Activated CD4-positive, alpha-beta T cell treated with anti-CD3 and anti-CD28 coated beads, Interleukin-2, Interleukin-4, amounts not matched to agents 100 ng/mL and 50 ng/mL, durations not matched to agents 16 hours and 8 hours (primary cell): Measurements from ENCODE around the gene TFIP11.

ENCODE experiments used
- DNase-seq: peaks from one replicate; pipeline ENCODE4 v3.0.0-alpha.2; 2020; ENCODE audit warnings: low spot score

The TFIP11 gene

GRCh38 chr22:26447584-26448329 is 64.5 kb downstream of the TFIP11 start:
- no peak for DNase-seq

GRCh38 chr22:26446808-26447515 is 65.3 kb downstream of the TFIP11 start:
- no peak for DNase-seq

DNA sequence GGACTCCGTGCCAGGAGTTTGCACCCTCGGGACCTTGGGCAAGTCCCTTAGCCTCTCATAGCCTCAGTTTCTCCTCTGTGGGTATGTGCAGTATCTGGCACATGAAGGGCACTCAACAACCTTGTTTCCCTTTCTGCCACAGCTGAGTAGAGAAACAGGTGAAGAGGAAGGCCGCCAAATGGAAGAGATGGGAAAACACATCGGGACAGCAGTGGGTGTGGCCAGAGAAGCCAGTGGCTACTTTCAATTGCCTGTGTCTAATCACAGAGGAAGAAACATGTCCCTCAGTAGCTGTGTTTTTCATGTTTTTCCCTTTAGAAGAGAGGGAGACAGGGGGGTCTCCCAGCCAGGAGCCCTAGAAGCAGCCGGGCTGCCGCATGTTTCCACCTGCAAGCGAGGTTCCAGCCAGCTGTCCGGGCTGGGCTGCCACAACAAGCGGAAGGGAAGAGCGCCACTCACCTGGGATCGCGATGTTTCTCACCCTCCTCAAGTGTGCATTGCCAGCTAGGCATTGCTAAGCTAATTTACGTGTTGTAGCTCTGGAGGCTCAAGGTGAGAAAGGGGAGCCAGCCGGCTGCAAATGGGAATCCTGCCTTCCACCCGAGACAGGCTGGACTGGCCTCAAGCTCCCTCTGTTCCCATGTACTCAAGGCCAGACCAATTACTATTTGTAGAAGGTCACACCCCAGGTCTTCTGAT is 66.5 kb downstream of the TFIP11 start:
- no peak for DNase-seq

- no peak for DNase-seq
These were observed 67.5 kb downstream of the TFIP11 start for GRCh38 chr22:26444777-26445176.

DNA sequence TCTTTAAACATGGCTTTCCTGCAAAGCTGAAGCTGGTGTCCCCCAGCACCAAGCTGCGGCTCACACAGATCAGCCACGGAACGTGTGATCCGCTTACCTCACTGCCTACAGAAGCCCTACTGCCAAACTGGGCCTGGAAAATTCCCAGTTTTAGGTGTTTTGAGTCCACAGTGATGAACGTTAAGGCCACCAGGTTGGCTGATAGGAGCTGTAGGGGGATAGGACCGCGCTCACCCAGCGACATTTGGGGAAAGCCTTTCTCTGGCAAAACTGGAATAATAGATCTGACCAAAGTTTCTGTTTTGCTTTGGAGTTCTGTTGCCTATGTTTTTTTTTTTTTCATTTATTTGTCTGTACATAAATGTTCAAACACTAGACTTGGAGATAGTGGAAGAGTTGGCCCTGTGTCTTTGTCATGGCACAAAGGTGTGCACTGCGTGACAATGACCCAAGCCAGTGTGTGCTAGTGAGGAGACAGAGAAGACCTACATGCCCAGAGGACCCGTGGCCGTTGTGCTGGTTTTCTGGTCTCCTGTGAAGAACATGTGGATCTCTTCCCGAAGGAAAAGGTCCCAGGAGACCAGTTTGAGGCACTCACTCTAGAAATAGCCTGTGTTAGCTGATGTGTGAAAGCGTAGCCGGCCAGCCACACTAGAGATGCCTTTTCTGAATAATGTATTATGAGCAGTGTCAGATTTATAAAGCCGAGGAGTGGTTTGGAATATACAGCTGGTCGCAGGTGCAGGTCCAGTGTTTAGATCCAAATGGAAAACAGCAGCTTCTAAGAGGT is 68.2 kb downstream of the TFIP11 start:
- DNase-seq = no peak

DNA sequence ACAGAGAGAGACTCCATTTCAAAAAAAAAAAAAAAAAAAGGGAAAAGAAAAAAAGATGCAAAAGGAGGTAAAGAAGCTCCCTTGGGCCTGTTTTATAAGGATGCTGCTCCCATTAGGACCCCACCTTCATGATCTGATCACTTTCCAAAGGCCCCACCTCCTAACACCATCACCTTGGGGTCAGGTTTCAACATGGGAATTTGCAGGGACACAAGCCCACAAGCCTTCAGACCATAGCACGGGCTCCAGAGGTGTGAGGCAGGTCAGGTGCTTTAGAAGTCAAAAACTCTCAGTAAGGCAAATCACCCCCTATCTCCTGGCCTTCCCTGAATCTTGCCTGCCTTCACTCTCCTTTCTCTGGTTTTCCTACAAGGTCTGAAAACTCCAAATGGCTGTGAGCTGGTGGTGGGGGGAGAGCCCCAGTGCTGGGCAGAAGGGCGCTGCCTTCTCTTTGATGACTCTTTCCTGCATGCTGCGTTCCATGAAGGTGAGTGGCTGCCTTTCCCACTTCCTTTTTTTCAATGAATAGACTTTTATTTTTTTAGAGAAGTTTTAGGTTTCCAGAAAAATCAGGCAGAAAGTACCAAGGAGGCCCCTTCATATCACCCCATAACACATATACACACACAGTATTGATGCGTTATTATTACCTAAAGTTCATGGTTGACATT is 70.1 kb downstream of the TFIP11 start:
- no peak for DNase-seq
